NCI-H460 (cell line): ENCODE data around the gene SIL1. TPM values are rescaled to one million over a fixed set of nuclear protein-coding genes. Genes with fewer than 3 reads are reported as not detected.
"Not testable (repeated sequence)": the region's sequence is repeated elsewhere in the genome, so short reads cannot be mapped to it uniquely, and the experiment has no call there.

Experiments used
- DNase-seq: peaks from one replicate; pipeline ENCODE4 v3.0.0-alpha.2; 2016; ENCODE audit warnings: low read depth; ENCODE audit errors: extremely low read depth
- total RNA-seq: library from RNA; depleted of rRNA; stranded (reverse); fragments of >200 nt; shearing (Covaris generic); gene quantifications from 2 replicates; pipeline ENCODE4 v1.2.3, GENCODE V29; 2014

The SIL1 gene
- total RNA-seq, 1 experiment from 2014 or later, result 54.9 TPM

- DNase-seq, result no peak
These were observed 154.8 kb downstream of the SIL1 start for GRCh38 chr5:139043157-139043905.

DNA sequence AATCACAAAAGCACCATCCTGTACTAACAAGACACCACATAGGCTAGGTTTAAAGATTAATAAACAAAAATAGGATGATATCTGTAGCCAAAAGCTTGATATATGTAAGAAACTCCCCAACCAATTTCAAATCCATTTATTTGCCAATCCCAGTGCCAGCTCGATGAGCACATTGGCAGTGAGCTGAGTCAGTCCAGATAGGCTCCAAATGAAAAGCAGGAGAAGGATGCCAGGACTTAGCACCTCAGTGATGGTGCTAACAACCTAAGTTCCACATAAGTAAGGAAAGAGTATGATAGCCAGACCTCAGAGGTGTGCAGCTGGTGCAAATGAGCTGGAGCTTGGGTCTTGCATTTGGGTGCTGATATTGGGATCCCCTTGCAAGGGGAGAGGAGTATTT is 158.1 kb downstream of the SIL1 start:
- DNase-seq, result no peak

GRCh38 chr5:139038613-139039305 is 159.4 kb downstream of the SIL1 start:
- DNase-seq, result no peak

- DNase-seq, result no peak
These were observed 160.4 kb downstream of the SIL1 start for GRCh38 chr5:139037732-139038131.

- DNase-seq, result not testable (repeated sequence)
These were observed 161.8 kb downstream of the SIL1 start for GRCh38 chr5:139036332-139036731.

DNA sequence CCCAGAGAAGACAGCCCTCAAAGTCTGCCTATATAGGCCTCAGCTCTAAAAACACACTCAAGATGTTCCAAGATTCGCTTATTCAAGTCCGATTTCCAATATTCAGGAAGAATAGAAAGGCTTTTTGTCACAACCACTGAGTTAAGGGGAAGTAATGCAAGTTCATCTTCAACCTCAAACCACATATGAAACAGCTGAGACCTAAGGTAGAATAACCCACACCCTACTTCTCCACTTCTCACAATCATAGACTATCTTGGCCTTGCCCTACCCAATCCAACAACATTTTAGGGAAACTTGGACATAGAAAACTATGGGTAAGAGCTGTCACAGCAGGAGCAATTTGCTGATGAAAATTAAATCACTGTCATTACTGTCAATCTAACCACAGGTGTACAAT is 171.0 kb downstream of the SIL1 start:
- no peak for DNase-seq

DNA sequence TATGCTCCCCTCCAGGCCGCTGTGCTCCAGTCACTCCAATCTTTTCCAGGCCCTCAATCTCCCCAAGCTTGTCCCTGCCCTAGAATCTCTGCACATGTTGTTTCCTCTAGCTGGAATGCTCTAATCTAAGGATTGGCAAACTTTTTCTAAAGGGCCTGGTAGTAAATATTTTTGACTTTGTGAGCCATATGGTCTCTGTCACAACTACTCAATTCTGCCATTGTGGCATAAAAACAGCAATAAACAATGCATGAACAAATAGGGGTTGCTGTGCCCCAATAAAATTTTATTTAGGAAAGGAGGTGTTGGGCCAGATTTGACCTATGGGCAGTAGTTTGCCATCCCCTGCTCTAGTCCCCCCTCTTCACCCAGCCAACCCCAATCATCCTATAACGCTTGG is 172.5 kb downstream of the SIL1 start:
- no peak for DNase-seq

DNA sequence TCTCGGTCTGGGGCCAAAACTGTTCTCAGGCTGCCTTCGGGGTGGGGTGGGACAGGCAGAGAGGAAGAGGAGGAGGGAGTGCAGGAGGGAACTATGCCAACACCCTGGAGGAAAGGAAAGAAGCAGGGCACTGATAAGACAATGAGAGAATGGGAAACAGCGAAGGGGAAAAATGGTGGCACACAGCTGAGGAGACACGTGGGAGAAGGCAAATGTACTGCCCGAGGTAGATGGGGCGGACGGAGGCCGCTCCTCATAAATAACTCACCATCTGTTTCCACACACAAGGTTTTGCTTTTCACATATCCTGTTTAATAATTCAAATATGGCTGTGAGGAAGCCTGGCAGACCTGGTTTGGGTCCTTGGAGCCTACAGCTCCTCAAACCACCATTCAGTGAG is 174.9 kb downstream of the SIL1 start:
- no peak for DNase-seq

GRCh38 chr5:139022528-139022927 is 175.6 kb downstream of the SIL1 start:
- DNase-seq, result no peak

- no peak for DNase-seq
These were observed 176.8 kb downstream of the SIL1 start for GRCh38 chr5:139021346-139021745.

DNA sequence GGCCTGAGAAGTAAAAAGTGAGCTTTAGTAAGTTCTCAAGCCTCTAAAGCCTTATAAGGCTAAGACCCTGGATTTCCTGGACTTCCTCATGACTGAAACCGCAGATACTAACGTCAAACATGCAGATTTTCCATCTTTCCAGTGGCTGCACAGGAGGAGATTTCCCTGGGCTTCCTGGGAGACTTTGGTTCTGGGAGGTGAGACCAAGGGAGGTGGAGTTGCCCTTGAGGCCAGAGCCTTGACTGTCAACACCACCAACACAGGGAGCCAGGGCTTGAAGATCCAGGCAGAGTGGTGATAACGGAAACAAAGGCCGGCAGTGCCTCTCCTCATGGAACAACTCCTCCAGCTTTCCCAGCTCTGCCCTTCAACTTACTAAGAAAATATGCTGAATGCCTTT is 178.3 kb downstream of the SIL1 start:
- DNase-seq, result no peak

DNA sequence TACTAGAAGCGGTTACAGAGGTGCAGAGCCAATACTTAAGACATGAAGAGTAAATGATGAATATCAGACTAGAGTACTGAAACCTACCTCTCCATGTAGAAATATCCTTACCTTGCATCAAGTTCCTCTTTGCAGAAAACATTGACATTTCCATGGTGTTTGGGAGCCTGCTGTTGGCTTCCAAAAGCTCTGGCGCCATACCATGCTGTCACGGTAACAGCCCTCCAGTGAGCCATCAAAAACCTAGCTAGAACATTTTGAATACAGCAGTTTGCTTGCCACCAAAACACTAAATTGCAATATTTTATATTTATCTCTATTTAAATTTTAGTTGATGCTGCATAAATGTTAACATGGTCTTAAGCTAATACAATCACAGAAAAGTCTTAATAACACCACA is 179.0 kb downstream of the SIL1 start:
- DNase-seq, result no peak

GRCh38 chr5:139017624-139018023 is 180.5 kb downstream of the SIL1 start:
- DNase-seq, result no peak

DNA sequence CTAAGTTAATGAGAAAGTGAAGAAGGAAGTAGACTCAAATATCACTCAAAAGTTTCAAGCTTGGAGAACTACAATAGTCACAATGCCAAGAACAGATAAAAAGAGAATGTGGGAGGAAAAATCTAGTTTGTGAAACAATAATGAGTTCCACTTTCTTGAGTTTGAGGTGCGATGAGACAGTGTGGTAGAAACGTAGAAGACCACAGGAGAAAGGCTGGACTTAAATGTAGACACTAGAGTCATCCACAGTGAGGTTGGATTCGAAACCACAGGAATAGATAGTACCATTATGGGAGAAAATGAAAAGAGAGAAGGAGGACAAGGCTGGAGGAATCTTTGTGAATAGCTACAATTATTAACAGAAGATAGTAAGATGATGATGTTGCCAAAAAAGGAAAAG is 182.0 kb downstream of the SIL1 start:
- no peak for DNase-seq

GRCh38 chr5:139014726-139015125 is 183.4 kb downstream of the SIL1 start:
- DNase-seq, result no peak

- no peak for DNase-seq
These were observed 186.0 kb downstream of the SIL1 start for GRCh38 chr5:139012176-139012575.

DNA sequence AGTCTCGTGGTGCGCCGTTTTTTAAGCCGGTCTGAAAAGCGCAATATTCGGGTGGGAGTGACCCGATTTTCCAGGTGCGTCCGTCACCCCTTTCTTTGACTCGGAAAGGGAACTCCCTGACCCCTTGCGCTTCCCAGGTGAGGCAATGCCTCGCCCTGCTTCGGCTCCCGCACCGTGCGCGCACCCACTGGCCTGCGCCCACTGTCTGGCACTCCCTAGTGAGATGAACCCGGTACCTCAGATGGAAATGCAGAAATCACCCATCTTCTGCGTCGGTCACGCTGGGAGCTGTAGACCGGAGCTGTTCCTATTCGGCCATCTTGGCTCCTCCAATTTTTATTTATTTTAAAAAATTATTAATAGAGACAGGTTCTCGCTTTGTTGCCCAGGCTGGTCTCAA is 187.0 kb downstream of the SIL1 start:
- DNase-seq, result not testable (repeated sequence)

DNA sequence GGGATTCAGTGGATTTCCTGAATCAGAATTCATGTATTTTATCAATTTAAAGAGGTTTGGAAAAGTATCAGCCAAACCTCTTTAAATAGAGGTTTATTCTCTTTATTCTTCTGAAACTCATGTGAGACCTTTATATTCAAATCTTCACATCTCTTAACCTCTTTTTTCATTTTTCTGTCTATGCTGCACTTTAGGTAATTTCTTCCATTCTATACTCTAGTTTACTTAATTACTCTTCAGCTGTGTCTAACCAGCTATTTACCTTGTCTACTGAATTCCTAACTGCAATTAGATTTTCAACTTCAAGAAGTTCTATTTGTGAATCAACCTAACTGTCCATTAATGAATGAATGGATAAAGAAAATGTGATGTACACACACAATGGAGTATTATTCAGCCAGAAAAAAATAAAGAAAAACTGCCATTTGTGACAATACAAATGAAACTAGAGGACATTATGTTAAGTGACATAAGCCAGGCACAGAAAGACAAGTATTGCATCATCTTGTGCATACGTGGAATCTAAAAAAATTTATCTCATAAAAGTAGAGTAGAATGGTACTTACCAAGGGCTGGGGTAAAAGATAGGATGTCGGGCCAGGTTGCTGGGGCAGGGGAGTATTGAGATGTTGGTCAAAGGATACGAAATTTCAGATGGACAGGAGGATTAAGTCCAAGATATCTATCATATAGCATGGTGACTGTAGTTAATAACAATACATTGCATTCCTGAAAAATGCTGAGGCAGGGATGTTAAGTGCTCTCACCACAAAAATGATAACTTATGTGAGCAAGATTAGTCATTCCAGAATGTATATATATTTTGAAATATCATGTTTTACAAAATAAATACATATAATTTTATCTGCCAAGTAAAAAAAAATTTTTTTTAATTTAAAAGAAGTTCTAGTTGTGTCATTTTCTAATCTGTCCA is 193.5 kb downstream of the SIL1 start:
- no peak for DNase-seq

DNA sequence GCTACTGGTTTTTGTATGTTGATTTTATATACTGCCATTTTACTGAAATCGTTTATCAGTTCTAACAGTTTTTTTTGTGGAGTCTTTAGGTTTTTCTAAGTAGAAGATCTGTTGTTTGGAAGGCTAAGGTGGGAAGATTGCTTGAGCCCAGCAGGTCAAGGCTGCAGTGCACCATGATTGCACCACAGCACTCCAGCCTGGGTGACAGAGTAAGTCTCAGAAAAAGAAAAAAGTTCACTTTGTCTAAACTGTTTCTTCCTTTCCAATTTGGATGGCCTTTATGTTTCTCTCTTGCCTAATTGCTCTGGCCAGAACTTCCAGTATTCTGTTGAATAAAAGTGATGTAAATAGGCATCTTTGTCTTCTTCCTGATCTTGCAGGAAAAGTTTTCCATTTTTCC is 198.5 kb downstream of the SIL1 start:
- DNase-seq, result no peak

DNA sequence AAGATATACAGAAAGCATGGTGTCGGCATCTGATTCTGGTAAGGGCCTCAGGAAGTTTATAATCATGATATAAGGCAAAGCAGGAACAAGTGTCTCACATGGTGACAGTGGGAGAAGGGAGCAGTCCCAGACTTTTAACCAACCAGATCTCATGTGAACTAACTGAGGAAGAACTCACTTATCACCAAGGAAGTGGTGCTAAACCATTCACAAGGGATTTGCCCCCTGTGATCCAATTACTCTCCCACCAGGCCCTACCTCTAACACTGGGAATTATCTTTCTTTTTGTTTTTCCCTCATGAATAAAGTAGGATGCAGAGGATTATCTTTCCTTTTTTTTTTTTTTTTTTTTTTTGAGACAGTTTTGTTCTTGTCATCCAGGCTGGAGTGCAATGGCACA is 199.6 kb downstream of the SIL1 start:
- no peak for DNase-seq

GRCh38 chr5:138996120-138996519 is 202.0 kb downstream of the SIL1 start:
- DNase-seq, result no peak
